Spinal cord (tissue), 10 donors: Measurements from ENCODE around the gene ANKRD33B. TPM values are rescaled to one million over a fixed set of nuclear protein-coding genes. Genes with fewer than 3 reads are reported as not detected.

ENCODE experiments used
- DNase-seq, 6 donors: peaks; one replicate each; pipeline versions ENCODE4 v3.0.0 to v3.0.0-alpha.2; 2013 to 2015; ENCODE audit warnings: low spot score in 6 of 6, low read depth in 4 of 6
- H3K27ac ChIP-seq: one replicate; pipeline ENCODE4 v1.5.1; 2013; ENCODE audit warnings: low read depth, low read length, control low read depth
- H3K27me3 ChIP-seq: one replicate; pipeline ENCODE4 v1.6.1; 2013; ENCODE audit warnings: low read length; ENCODE audit not compliant: control insufficient read depth, insufficient read depth
- H3K36me3 ChIP-seq: one replicate; pipeline ENCODE4 v1.6.1; 2013; ENCODE audit warnings: low read length; ENCODE audit not compliant: control insufficient read depth, insufficient read depth
- H3K4me1 ChIP-seq: one replicate; pipeline ENCODE4 v1.6.1; 2013; ENCODE audit warnings: low read length; ENCODE audit not compliant: control insufficient read depth, insufficient read depth
- H3K4me3 ChIP-seq: one replicate; pipeline ENCODE4 v1.5.1; 2013; ENCODE audit warnings: low read depth, low read length, control low read depth
- H3K9me3 ChIP-seq: one replicate; pipeline ENCODE4 v1.6.1; 2013; ENCODE audit warnings: low read length; ENCODE audit not compliant: control insufficient read depth, insufficient read depth
- whole genome bisulfite sequencing: methylation state at CpG from one replicate; pipeline ENCODE4 v1.1.5; 2013; ENCODE audit warnings: missing lambda C conversion rate; ENCODE audit not compliant: insufficient coverage; 5-methylcytosine and 5-hydroxymethylcytosine counted together
- polyA plus RNA-seq, 2 donors: library from polyadenylated mRNA; unstranded; fragments of 120-200 nt; gene quantifications; one replicate each; pipeline ENCODE4 v1.2.1, GENCODE V29; 2013; ENCODE audit not compliant: insufficient read length in 2 of 2
- total RNA-seq, 2 donors: library from RNA; depleted of rRNA in 1 of 2; stranded (reverse); fragments of 120-200 nt in 1 of 2; fragments of >200 nt in 1 of 2; gene quantifications; one replicate each; pipeline versions ENCODE4 v1.2.3 to v1.2.4, GENCODE V29; 2013 to 2014
- donor health status: healthy.

ANKRD33B gene
- total and polyA plus RNA-seq, 4 donors, result 0.93 to 8.1 (median 3.0) TPM

DNA sequence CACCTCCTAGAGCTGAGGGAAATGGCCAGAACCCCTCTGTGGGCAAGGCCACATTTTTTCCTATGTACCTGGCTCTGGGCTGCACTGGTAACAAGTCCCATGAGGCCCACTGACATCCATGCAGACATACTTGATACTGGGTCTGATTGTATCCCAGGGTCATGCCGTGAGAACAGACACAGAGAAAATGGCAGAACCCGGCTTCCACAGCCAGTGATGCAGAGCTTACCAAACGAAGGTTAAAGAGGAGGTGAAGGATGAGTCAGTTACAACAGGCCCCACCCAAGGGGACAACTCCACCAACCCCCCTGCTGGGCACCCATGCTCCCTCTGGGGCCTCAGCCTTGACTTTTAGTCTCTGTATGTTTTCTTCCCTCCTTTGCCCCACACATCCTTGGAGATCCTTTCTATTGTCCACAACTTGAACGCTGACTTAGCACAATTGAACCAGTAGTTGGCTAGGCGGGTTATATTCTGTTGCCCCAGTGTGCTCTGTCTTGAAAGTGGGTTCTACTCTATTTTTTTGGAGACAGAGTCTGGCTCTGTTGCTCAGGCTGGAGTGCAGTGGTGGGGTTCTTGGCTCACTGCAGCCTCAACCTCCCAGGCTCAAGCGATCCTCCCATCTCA is 103.7 kb downstream of the ANKRD33B start:
- peaks cover 20% of the 10 kb centered on the region for H3K4me1 ChIP-seq
- no peaks in the 10 kb centered on the region for H3K36me3 ChIP-seq
- 73% methylated on average over 3 of the region's 6 CpGs for WGBS
- no peak for DNase-seq
- H3K9me3 ChIP-seq, result no peaks in the 10 kb centered on the region
- no peak overlapping the region for H3K27ac ChIP-seq
- no peaks in the 10 kb centered on the region for H3K27me3 ChIP-seq
- no peak overlapping the region for H3K4me3 ChIP-seq

DNA sequence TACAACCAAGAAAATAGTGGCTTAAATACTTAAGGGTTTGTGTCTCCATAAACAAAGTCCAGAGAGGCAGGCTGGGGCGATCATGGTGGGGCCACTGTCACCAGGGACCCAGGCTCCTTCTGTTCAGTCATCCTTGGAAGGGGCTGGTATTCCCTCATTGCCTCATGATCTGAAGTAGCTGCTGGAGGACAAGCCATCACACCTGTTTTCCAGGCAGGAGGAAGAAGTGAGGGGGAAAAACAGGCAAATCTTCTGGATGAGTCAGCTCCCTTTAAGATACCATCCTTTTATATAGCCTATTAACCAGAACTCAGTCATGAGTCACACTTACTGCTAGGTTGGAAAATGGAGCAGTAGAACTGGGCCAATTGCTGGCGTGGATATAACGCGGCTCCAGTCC is 104.8 kb downstream of the ANKRD33B start:
- Histone ChIP-seq H3K4me1 (peaks cover 19% of the 10 kb centered on the region), H3K36me3 (no peaks in the 10 kb centered on the region), H3K4me3 (no peak overlapping the region), H3K27ac (no peak overlapping the region), H3K9me3 (no peaks in the 10 kb centered on the region), H3K27me3 (no peaks in the 10 kb centered on the region)
- WGBS, result 86% methylated on average over 4 of the region's 4 CpGs
- no peak for DNase-seq

DNA sequence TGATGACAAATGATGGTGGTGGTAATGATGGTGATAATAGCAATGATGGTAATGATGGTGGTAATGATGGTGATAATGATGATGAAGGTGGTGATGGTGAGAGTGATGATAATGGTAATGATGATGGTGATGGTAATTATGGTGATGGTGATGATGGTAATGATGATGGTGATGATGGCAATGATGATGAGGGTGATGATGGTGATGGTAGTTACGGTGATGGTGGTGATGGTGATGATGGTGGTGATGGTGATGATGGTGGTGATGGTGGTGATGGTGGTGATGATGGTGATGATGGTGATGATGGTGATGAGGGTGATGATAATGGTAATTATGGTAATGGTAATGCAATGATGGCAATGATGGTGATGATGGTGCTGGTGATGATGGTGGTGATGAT is 106.1 kb downstream of the ANKRD33B start:
- Histone ChIP-seq H3K4me3 (no peak overlapping the region), H3K4me1 (peaks cover 17% of the 10 kb centered on the region), H3K9me3 (no peaks in the 10 kb centered on the region), H3K27ac (no peak overlapping the region), H3K36me3 (no peaks in the 10 kb centered on the region), H3K27me3 (no peaks in the 10 kb centered on the region)
- 93% methylated on average over 1 of the region's 1 CpG for WGBS
- no peak for DNase-seq

DNA sequence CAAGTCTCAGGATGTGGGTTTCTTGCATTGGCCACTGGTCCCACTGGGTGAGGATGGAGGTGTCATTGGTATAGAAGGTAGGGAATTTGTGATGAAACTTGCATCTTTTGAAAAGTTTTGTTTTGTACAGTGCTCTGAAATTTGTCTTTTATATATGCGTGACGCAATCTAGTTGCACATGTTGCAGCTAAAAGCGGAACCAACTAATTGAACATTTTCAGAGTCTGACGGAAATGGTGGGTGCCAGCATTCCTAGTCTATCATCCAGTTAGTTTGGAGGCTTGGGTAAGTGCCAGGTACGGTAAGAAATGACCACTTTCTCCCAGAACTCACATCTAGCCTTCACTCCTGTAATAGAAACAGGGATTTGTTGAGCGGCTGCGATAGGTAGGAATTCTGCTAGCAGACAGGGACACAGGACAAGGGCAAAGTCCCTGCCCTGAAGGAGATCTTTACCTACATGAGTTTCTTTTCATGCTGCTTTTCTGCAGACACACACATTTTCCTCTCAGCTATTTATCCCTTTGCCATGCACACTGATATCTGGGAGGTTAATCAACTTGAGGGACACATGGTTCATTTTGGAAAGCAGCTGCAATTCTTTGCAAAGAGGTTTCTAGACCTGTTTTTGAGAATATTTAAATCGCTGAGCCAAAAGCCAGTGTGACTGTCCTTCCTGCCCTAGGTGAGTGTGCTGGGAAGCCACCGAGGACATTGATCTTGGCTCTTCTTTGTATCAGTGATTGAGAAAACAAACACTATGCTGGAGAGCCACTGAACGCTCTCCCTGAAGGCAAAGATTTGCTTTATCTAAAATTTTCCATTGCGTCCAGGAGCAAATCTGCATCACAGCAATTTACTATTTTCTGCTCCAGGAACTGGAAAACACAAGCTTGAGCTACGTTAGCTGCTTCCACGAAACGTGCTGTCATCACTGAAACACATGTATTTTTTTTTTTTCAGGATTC is 107.5 kb downstream of the ANKRD33B start:
- DNase-seq, result peak in 2 of 6 donors; percentile 35 to 38
- no peaks in the 10 kb centered on the region for H3K27me3 ChIP-seq
- H3K4me1 ChIP-seq, result peaks cover 11% of the 10 kb centered on the region
- H3K27ac ChIP-seq, result no peak overlapping the region
- no peak overlapping the region for H3K4me3 ChIP-seq
- 81% methylated on average over 7 of the region's 14 CpGs for WGBS
- H3K36me3 ChIP-seq, result no peaks in the 10 kb centered on the region
- no peaks in the 10 kb centered on the region for H3K9me3 ChIP-seq

DNA sequence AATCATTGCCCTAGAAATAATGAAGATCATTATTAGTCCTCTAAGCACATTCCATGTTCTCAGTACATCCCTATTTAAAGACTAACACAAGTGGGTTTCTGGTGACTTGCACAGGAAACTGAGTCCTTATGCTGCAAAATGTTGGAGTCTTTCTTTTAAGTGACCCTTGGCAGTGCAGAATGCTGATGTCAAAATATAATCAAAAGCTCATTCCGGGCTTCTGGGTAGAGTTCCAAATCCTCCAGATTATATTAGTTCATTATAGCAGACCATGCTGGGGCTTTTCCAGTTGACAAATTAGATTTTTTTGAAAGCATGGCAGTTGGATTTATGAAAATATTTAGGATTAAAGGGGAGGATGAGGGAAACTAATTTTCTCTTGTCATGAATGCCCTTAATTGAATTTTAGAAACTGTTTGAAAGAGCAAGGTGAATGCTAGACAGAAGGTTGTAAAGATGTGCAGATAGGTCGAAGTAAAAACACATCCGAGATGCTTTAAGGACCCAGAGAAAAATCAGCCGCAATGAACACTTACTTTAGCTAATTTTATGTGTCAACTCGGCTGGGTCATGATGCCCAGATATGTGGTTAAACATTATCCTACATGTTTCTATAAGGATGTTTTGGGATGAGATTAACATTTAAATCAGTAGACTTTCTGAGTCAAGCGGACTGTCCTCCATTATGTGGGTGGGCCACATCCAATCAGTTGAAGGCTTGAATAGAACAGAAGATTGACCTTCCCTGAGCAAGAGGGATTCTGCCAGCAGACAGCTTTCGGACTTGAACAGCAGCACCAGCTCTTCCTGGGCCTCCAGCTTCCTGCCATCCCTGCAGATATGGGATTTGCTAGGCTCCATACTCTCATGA is 108.5 kb downstream of the ANKRD33B start:
- no peak overlapping the region for H3K27ac ChIP-seq
- H3K4me3 ChIP-seq, result no peak overlapping the region
- H3K27me3 ChIP-seq, result no peaks in the 10 kb centered on the region
- H3K36me3 ChIP-seq, result peaks cover under 1% of the 10 kb centered on the region
- WGBS, result 94% methylated on average over 3 of the region's 7 CpGs
- H3K9me3 ChIP-seq, result no peaks in the 10 kb centered on the region
- H3K4me1 ChIP-seq, result peaks cover 5% of the 10 kb centered on the region
- DNase-seq, result no peak

DNA sequence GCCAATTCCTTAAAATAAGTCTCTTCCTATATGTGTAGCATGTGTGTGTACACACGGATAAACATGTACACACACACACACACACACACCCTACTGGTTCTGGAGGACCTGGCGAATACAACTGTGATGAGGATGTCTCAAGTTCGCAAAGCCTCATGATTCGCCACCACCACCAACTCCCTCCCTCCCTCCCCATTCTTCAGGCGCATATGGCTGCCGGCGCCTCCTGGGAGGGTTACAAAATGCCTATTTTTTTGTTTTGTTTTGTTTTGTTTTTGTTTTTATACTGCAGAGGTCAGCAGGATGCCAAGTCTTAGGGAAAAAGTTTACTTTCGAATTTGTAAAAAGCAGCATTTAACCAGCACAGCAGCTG is 109.1 kb downstream of the ANKRD33B start:
- H3K36me3 ChIP-seq, result peaks cover 5% of the 10 kb centered on the region
- no peak for DNase-seq
- no peaks in the 10 kb centered on the region for H3K27me3 ChIP-seq
- no peak overlapping the region for H3K4me3 ChIP-seq
- peaks cover 5% of the 10 kb centered on the region for H3K4me1 ChIP-seq
- H3K9me3 ChIP-seq, result no peaks in the 10 kb centered on the region
- H3K27ac ChIP-seq, result no peak overlapping the region
- WGBS, result 56% methylated on average over 1 of the region's 8 CpGs

DNA sequence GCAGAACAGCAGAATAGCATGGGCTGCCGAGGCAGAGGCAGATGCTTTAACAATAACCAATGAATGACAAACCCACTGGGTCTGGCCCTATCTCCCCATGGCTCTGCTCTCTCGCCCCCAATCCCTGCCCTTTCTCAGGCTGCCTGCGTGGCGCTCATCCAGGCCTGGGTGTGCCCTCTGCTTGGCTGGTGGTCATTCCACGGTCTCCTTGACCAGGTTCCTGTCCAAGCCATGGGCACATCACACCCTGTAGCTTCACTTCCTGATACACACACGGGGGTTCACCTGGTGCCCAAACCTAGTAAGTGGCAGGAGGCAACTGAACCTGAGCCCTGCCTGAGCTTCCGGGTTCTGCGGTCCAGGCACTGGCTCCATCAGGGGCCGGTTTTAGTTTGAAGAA is 109.5 kb downstream of the ANKRD33B start:
- Histone ChIP-seq H3K4me1 (peaks cover 5% of the 10 kb centered on the region), H3K9me3 (no peaks in the 10 kb centered on the region), H3K36me3 (peaks cover 7% of the 10 kb centered on the region), H3K4me3 (no peak overlapping the region), H3K27ac (no peak overlapping the region), H3K27me3 (no peaks in the 10 kb centered on the region)
- no peak for DNase-seq
- 79% methylated on average over 9 of the region's 9 CpGs for WGBS

DNA sequence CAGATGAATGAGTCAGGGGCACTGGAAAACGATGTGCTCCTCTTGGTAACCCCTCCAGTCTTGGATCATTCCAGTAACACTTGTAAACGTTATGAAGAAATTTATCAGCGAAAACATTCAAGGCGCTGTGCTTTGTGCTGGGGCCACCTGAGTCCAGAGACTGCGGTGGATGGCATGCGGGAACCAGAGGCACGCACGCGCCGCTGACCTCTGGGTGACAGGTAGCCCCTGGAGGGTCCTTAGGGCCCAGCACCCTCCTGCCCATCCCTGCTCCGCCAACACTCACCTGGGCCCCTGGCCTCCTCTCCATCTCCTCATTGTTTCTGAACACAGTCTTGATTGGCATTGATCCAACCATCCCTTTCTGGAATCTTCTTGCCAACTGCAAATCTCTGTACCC is 110.2 kb downstream of the ANKRD33B start:
- Histone ChIP-seq H3K4me1 (peaks cover 5% of the 10 kb centered on the region), H3K27ac (no peak overlapping the region), H3K4me3 (no peak overlapping the region), H3K9me3 (no peaks in the 10 kb centered on the region), H3K27me3 (no peaks in the 10 kb centered on the region), H3K36me3 (peaks cover 10% of the 10 kb centered on the region)
- 90% methylated on average over 11 of the region's 11 CpGs for WGBS
- DNase-seq, result no peak

DNA sequence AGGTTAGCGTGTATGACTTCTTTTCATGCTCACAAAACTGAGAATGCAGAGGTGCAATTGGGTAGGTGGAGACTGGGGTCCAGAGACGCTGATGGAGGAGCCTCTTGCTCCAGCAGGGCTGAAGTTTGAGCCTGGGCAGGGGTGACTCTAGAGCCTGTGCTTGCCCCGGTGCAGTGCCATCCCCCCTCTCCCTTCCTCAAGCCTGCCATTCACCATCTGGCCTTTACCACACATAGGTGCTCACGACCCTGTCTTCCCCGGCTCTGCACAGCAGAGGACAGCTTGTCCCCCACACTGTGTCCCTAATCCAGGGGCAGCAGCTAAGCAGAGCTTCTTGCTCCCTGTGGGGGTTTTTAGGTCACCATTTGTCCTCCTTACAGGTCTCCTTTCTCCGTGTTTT is 110.7 kb downstream of the ANKRD33B start:
- H3K36me3 ChIP-seq, result peaks cover 15% of the 10 kb centered on the region
- no peak overlapping the region for H3K27ac ChIP-seq
- 61% methylated on average over 5 of the region's 6 CpGs for WGBS
- no peak for DNase-seq
- no peaks in the 10 kb centered on the region for H3K27me3 ChIP-seq
- no peak overlapping the region for H3K4me3 ChIP-seq
- H3K9me3 ChIP-seq, result no peaks in the 10 kb centered on the region
- H3K4me1 ChIP-seq, result peaks cover 5% of the 10 kb centered on the region
